ENCODE data around the gene IPO4. TPM values are rescaled to one million over a fixed set of nuclear protein-coding genes. Genes with fewer than 3 reads are reported as not detected.
"Not testable (repeated sequence)": the region's sequence is repeated elsewhere in the genome, so short reads cannot be mapped to it uniquely, and the experiment has no call there.

IPO4 gene
- total RNA-seq, 1 experiment from 2014 or later, result 157 TPM

DNA sequence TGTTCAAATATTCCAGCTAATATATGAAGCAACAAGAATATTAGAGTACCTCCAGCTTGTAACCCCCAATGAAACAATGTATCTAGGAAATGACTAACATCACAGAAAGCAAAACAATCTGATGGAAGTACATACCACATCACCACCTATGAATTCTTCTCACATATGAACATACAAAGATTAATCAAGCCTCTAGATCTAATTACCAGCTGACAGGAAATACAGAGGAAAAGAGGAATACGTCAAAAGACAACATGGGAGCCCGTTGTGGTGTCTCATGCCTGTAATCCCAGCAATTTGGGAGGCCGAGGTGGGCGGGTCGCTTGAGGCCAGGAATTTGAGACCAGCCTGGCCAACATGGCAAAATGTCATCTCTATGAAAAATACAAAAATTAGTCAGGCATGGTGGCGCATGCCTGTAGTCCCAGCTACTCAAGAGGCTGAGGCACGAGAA, 36.0 kb upstream of the IPO4 start:
- POLR2A ChIA-PET (ENCODE audit: low non-redundant PET), result no interaction called here
- H3K27ac ChIP-seq (ENCODE audit: low read depth, low read length, poor library complexity, severe bottlenecking), result no peak overlapping the region

DNA sequence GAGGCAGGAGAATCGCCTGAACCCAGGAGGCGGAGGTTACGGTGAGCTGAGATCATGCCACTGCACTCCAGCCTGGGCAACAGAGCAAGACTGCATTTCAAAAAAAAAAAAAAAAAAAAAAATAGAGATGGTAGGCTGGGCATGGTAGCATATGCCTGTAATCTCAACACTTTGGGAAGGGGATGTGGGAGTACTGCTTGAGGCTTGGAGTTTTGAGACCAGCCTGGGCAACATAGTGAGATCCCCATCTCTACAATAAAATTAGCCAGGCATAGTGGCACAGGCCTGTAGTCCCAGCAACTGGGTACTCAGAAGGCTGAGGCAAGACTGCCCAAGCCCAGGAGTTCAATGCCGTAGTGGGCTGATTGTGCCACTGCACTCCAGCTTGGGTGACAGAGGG, 34.4 kb upstream of the IPO4 start:
- H3K36me3 ChIP-seq (ENCODE audit: insufficient read depth, low read length, poor library complexity, severe bottlenecking); CTCF ChIA-PET; H3K27ac ChIP-seq (ENCODE audit: low read depth, low read length, poor library complexity, severe bottlenecking); intact Hi-C loops (cut with micrococcal nuclease; ENCODE audit: unreplicated experiment); POLR2A ChIA-PET (ENCODE audit: low non-redundant PET); H3K27me3 ChIP-seq (replicated peaks; ENCODE audit: insufficient read depth, low read depth, low read length, poor library complexity); H3K4me3 ChIP-seq (ENCODE audit: low read depth, low read length, poor library complexity, severe bottlenecking); DNase-seq (ENCODE audit: low spot score); H3K9me3 ChIP-seq (ENCODE audit: low read depth, low read length, poor library complexity, severe bottlenecking); BruUV-seq (replicated peaks); H3K4me1 ChIP-seq (ENCODE audit: insufficient read depth, low read length, poor library complexity, severe bottlenecking): not testable (repeated sequence)

More for the DNA sequence above, 36.0 kb upstream of the IPO4 start:
- Histone ChIP-seq H3K4me1 (ENCODE audit: insufficient read depth, low read length, poor library complexity, severe bottlenecking) (no peaks in the 10 kb centered on the region), H3K36me3 (ENCODE audit: insufficient read depth, low read length, poor library complexity, severe bottlenecking) (peaks cover 6% of the 10 kb centered on the region), H3K9me3 (ENCODE audit: low read depth, low read length, poor library complexity, severe bottlenecking) (no peaks in the 10 kb centered on the region), H3K4me3 (ENCODE audit: low read depth, low read length, poor library complexity, severe bottlenecking) (no peak overlapping the region), H3K27me3 (replicated peaks; ENCODE audit: insufficient read depth, low read depth, low read length, poor library complexity) (no peaks in the 10 kb centered on the region)
- intact Hi-C loops (cut with micrococcal nuclease; ENCODE audit: unreplicated experiment), result no loop called here
- DNase-seq (ENCODE audit: low spot score), result no peak
- TF ChIP-seq EZH2 (IDR thresholded peaks at IDR 0.05; ENCODE audit: borderline replicate concordance, low read depth, low read length, poor library complexity, severe bottlenecking), result no peak
- TF ChIP-seq, protein P1, sequence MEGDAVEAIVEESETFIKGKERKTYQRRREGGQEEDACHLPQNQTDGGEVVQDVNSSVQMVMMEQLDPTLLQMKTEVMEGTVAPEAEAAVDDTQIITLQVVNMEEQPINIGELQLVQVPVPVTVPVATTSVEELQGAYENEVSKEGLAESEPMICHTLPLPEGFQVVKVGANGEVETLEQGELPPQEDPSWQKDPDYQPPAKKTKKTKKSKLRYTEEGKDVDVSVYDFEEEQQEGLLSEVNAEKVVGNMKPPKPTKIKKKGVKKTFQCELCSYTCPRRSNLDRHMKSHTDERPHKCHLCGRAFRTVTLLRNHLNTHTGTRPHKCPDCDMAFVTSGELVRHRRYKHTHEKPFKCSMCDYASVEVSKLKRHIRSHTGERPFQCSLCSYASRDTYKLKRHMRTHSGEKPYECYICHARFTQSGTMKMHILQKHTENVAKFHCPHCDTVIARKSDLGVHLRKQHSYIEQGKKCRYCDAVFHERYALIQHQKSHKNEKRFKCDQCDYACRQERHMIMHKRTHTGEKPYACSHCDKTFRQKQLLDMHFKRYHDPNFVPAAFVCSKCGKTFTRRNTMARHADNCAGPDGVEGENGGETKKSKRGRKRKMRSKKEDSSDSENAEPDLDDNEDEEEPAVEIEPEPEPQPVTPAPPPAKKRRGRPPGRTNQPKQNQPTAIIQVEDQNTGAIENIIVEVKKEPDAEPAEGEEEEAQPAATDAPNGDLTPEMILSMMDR (conservative IDR thresholded peaks at IDR 0.05; ENCODE audit: low read depth, low read length), result no peak
- BruUV-seq (replicated peaks), result no TSS peak
- CTCF ChIA-PET, result no interaction called here

DNA sequence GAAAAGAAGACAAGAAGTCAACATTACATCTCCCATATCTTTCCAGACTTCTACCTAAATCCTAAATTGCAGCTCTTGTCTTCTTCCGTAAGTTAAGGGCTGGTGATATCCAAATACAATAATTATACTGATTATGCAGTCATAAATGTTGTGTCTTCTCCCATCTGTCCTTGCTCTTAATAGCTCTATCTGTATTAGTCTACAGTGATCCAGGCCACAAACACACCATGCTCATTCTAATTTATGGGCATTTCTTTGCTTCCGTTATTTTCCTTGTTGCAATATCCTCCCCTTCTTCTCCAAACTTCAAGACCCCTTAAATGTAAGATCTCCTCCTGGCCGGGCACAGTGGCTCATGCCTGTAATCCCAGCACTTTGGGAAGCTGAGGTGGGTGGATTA, 30.9 kb upstream of the IPO4 start:
- ChIA-PET POLR2A (ENCODE audit: low non-redundant PET) (interaction anchor here (0.7 kb wide), 1 partner anchor 14 kb away, joined by 14 read pairs; no protein-coding TSS in a partner anchor), CTCF (interaction anchor here (0.7 kb wide), 1 partner anchor 212 kb away, joined by 28 read pairs; no protein-coding TSS in a partner anchor)
- intact Hi-C loops (cut with micrococcal nuclease; ENCODE audit: unreplicated experiment), result no loop called here
- Histone ChIP-seq H3K4me3 (ENCODE audit: low read depth, low read length, poor library complexity, severe bottlenecking) (no peak overlapping the region), H3K27me3 (replicated peaks; ENCODE audit: insufficient read depth, low read depth, low read length, poor library complexity) (no peaks in the 10 kb centered on the region), H3K9me3 (ENCODE audit: low read depth, low read length, poor library complexity, severe bottlenecking) (no peaks in the 10 kb centered on the region), H3K36me3 (ENCODE audit: insufficient read depth, low read length, poor library complexity, severe bottlenecking) (peaks cover 7% of the 10 kb centered on the region), H3K4me1 (ENCODE audit: insufficient read depth, low read length, poor library complexity, severe bottlenecking) (peaks cover 3% of the 10 kb centered on the region), H3K27ac (ENCODE audit: low read depth, low read length, poor library complexity, severe bottlenecking) (no peak overlapping the region)
- BruUV-seq (replicated peaks), result no TSS peak
- TF ChIP-seq, protein P1 (conservative IDR thresholded peaks at IDR 0.05; ENCODE audit: low read depth, low read length), result no peak
- no peak for TF ChIP-seq EZH2 (IDR thresholded peaks at IDR 0.05; ENCODE audit: borderline replicate concordance, low read depth, low read length, poor library complexity, severe bottlenecking)
- no peak for DNase-seq (ENCODE audit: low spot score)

DNA sequence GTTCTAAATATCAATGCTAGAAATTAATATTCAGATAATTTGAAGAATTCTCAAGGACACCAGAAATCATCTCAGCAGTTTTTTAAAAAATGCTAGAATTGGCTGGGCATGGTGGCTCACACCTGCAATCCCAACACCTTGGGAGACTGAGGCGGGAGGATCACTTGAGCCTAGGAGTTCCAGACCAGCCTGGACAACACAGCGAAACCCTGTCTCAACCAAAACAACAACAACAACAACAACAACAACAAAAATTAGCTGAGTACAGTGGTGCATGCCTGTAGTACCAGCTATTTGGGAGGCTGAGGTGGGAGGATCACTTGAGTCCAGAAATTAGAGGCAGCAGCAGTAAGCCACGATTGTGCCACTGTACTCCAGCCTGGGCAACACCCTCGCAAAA, 30.5 kb upstream of the IPO4 start:
- CTCF ChIA-PET, result interaction anchor here (0.7 kb wide), 1 partner anchor 212 kb away, joined by 28 read pairs; no protein-coding TSS in a partner anchor
- no peak for DNase-seq (ENCODE audit: low spot score)
- Histone ChIP-seq H3K4me1 (ENCODE audit: insufficient read depth, low read length, poor library complexity, severe bottlenecking) (peaks cover 3% of the 10 kb centered on the region), H3K27ac (ENCODE audit: low read depth, low read length, poor library complexity, severe bottlenecking) (no peak overlapping the region), H3K36me3 (ENCODE audit: insufficient read depth, low read length, poor library complexity, severe bottlenecking) (peaks cover 7% of the 10 kb centered on the region), H3K27me3 (replicated peaks; ENCODE audit: insufficient read depth, low read depth, low read length, poor library complexity) (no peaks in the 10 kb centered on the region), H3K9me3 (ENCODE audit: low read depth, low read length, poor library complexity, severe bottlenecking) (no peaks in the 10 kb centered on the region), H3K4me3 (ENCODE audit: low read depth, low read length, poor library complexity, severe bottlenecking) (no peak overlapping the region)
- POLR2A ChIA-PET (ENCODE audit: low non-redundant PET), result interaction anchor here (0.7 kb wide), 1 partner anchor 14 kb away, joined by 14 read pairs; no protein-coding TSS in a partner anchor
- TF ChIP-seq, protein P1 (conservative IDR thresholded peaks at IDR 0.05; ENCODE audit: low read depth, low read length), result no peak
- TF ChIP-seq EZH2 (IDR thresholded peaks at IDR 0.05; ENCODE audit: borderline replicate concordance, low read depth, low read length, poor library complexity, severe bottlenecking), result no peak
- BruUV-seq (replicated peaks), result no TSS peak
- intact Hi-C loops (cut with micrococcal nuclease; ENCODE audit: unreplicated experiment), result no loop called here

DNA sequence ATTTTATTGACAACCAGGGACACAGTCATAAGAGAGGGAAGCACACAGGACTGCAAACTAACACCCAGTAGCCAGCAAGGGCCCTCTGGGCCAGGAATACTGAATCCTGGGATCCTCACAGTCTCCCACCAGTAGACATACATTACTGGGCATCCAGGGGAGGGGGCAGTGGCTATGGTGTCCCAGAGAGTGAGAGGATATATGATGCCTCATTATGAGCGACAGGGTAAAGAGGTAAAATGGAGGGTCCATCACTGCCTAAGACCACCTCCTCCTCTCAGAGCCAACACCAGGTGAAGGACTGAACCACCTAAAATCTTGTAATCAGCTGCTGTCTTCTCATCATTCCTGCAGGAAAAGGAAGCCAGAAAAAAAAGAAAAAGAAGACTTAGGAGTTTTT, 28.3 kb upstream of the IPO4 start:
- H3K36me3 ChIP-seq (ENCODE audit: insufficient read depth, low read length, poor library complexity, severe bottlenecking); DNase-seq (ENCODE audit: low spot score); H3K4me1 ChIP-seq (ENCODE audit: insufficient read depth, low read length, poor library complexity, severe bottlenecking); H3K4me3 ChIP-seq (ENCODE audit: low read depth, low read length, poor library complexity, severe bottlenecking); H3K9me3 ChIP-seq (ENCODE audit: low read depth, low read length, poor library complexity, severe bottlenecking); BruUV-seq (replicated peaks); POLR2A ChIA-PET (ENCODE audit: low non-redundant PET); CTCF ChIA-PET; intact Hi-C loops (cut with micrococcal nuclease; ENCODE audit: unreplicated experiment); H3K27me3 ChIP-seq (replicated peaks; ENCODE audit: insufficient read depth, low read depth, low read length, poor library complexity): not testable (repeated sequence)
- peak overlapping the region; percentile 40 for H3K27ac ChIP-seq (ENCODE audit: low read depth, low read length, poor library complexity, severe bottlenecking)
